Measurements from ENCODE around the gene KPTN.
A peak's percentile ranks its signal among the peaks of the same experiment; 100 is the strongest.
"Not testable (repeated sequence)": the region's sequence is repeated elsewhere in the genome, so short reads cannot be mapped to it uniquely, and the experiment has no call there.

KPTN gene

DNA sequence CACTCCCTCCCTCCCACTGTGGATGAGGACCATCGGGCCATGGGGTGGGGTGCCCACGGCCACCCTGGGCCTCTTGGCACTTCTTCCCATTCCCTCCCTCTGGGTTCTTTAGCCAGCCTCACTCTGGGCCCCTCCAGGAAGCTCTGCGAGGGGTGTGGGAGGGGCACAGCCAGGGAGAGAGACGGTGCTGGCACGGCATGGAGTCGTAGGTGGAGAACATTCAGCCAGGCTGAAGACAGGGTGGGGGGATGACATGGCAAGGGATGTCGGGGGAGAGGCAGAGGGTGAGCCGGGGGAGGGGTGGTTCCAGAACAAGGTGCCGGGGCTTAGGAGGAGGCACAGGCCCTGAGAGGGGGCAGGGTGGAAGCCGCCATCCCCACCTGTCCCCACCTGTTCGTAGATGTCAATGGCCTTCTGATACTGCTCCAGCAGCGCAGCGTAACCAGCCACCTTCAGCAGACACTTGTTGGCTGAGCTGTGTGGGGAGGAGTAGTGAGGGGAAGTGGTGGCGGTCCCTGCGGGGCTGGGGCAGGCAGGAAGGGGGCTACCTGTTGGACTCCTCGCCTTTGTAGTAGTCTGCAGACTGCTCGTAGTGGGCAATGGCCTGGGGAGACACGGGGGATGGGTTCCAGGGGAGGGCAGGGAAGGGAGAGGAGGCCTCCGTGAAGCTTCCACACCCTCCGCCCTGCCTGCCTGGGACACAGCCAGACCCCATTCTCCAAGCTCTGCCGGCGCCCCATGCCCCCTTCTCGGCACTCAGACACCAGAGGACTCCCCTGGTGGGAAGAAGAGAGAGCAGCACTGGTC is 8.8 kb upstream of the KPTN start:
- peak in 20 of 56 donors; percentile 4 to 67 (median 40) for DNase-seq

DNA sequence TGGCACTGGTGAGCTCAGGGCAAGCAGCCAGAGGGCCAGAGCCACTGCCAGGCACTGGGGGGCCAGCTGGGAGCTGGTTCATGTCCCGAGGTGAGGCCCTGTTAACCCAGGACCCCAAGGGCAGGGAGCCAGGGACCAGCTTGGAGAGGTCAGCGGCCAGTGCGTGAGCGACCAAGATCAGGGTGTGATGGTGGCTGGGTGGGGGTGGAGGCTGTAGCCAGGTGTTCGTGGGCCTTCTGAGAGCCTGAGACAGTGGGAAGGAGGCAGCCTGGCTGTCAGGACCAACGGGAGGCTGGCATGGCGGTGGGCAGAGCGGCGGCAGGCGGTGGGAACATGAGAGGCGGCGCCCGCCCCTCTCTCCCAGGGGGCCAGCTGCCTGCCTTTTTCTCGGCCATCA is 8.1 kb upstream of the KPTN start:
- peak in 3 of 56 donors; percentile 20 to 58 (median 24) for DNase-seq

DNA sequence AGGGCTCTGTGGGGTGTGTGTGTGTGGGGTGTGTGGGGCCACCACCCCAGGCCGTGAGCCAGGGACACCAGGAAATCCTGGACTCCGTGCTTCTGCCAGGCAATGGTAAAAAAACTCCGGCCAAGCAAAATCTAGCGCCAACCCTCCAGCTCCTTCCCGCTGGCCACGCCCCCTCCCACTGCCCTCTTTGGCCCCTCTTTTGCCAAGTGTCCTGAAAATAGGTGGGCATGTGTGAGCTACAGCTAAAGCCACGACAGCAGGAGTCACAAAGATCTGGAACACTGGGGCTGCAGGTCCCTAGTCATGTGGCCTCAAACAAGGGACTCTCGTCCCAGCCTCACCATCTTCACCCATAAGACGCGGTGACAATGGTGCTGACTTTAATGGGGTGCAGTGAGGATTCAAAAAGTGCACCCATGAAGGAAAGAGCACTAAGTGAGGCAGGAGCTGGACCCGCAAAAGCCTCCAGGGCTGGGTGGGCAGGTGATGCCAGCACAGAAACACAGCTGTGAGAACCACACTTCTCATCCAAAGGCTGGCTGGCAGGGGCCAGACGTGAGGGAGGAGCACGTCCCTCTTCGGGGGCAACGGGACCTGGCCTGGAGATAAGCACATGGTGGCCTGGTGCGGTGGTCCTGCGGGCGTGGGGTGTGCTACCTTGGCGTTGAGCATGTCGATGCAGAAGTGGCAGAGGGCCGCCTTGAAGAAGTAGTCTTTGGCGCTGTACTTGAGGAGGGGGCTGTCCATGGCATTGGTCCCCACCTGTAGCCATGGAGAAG is 7.5 kb upstream of the KPTN start:
- no peak for DNase-seq

DNA sequence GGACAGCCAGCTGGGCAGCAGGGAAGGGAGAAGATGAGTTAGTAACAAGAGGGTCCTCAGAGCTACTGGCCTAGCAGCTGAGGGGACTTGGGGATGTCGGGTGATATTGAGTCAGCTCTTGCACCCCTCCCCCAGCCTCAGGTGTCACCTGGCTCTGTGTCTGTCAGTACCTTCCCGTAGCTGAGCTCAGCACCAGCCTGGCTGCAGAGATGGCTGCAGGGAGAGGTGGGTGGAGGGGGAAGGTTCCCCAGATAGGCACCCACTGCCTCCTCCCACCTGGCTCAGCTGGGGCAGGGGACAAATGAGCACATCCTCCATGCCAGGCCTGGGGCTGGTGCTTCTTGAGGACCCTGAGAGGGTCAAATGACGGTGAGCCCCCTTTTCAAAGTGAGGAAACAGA is 6.8 kb upstream of the KPTN start:
- DNase-seq, result peak in 1 of 56 donors; percentile 15

DNA sequence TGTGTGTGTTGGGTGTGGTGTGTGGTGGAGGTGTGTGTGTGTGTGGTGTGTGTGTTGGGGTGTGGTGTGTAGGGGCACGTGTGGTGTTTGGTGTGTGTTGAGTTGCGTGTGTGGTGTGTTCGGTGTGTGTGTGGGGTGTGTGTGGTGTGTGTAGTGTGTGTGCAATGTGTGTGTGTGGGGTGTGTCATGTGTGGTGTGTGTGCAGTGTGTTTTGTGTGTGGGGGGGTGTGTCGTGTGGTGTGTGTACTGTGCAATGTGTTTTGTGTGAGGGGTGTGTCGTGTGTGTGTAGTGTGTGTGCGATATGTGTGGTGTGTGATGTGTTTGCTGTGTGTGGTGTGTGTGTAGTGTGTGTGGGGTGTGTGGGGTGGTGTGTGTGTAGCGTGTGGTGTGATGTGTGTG is 6.0 kb upstream of the KPTN start:
- DNase-seq, result no peak

DNA sequence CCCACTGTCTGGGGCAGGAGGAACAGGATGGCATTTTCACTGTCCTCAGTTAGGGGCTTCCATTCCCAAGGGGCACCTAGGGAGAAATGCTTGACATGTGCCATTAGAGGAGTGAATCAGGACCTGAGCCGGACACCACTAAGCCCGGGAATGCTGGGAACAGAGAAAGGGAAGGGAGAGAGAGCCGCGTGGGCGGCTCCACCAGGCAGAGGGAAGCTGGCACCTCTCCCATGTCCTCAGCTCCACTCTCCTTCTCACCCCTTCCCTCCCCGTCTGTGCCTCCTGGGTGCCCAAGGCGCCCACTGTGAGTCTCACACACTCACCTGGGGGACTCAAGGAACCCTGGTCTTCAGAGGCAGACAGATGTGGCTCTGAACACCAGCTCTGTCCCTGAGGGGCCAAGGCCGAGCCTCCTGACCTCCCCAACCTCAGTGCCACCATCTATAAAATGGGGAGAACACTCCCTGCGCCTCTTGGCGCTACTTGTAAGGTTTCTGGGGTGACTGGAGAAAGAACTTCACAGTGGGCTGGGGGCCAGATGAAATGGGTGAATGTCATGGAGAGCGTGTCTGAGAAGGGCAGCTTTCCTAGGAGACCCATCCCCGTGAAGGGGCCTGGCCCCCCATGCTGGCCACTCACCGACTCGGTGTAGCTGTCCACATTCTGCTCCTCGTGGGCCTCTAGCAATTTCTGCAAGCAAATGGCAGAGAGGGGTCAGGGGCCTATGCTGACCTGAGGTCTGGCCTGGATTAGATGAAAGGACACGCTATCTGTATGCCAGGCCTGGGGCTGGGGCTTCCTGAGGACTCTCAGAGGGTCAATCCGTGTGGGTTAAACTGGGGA is 5.3 kb upstream of the KPTN start:
- DNase-seq, result no peak

DNA sequence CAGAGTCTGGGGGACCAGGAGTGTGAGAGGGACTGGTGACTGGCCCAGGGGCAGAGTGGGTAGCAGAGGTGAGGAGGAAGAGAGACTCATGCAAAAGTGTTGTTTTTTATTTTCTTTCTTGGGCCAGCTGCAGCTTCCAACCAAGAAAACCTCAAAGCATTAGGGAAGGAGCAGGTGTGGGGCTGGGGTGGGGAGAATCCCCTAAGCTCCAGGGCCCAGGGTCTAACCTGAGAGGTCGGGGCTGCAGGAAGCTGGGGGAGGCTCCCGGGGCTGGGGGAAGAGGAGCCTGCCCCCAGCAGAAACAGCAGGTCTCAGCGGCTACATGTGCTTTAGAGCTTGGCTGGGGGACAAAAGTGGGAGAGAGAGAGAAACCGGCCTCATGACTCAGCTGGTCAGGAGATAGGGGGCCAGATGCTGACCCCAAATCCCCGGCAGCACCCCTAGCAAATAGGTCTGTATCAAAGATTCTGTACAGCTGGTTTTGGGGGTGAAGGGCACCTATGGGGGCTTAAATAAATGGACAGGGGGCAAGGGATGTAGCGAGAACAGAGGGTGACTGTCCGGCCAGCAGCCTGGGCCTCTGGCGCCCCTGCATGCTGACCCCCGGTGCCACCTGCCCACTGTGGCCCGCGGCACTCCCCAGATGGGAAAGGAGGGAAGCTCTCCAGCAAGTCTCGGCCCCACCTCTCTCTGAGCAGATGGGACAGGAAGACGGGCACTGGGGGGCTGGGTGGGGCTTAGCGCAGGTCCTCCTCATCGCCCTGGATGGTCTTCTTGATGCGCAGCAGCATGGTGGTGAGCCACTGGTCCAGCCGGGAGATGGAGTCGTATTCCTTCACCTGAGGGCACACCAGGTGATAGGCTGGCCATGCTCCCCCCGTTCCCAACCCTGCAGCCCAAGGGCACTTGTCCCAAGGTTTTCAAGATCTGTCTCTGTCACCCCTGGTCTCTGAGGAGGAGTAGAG is 3.8 kb upstream of the KPTN start:
- DNase-seq, result no peak

DNA sequence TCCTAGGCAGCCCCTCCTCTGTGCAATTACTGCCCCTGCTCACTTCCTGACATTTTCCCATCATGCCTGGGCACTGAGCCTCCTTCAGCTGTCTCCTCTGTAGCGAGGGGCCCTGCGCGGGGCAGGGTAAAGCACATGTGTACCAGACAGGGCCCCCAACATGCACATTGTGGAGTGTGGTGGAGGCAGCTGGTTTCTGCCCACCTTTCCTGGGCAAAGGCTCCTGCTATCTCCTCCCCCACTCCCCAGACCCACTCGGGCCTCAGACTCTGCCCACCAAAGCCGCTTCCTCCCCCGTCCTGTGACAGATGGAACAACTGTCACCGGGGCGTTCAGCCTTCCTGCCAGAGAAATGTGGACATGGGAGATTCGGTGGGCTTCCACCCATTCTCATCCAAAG is 2.9 kb upstream of the KPTN start:
- DNase-seq, result no peak

DNA sequence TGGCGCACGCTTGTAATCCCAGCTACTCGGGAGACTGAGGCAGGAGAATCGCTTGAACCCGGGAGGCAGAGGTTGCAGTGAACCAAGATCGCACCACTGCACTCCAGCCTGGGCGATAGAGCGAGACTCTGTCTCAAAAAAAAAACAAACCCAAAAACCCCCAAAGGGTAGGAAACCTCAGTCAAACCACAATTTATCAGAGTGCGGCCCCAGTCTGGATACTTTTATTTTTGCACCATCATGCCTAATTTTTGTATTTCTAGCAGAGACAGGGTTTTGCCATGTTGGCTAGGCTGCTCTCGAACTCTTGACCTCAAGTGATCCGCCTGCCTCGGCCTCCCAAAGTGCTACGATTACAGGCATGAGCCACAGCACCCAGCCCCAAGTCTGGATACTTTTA is 2.2 kb upstream of the KPTN start:
- not testable (repeated sequence) for DNase-seq

DNA sequence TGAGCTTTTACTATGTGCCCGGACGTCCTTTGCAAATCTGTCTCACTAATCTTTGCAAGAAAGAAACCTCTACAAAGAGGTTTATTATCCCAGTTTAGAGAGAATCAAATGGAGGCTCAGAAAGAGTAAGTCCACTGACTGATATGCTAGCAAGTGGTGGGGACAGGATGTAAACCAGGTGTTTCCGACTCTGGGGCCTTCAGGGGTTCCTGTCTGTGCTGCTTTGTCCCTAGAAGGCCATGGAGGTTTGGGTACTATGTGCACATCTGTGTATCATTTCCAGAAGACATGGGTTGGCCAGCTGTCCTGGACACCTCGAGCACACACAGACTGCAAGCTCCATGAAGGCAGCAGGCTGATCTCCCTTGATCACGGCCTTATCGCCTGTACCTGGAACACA is 1.2 kb upstream of the KPTN start:
- no peak for DNase-seq

DNA sequence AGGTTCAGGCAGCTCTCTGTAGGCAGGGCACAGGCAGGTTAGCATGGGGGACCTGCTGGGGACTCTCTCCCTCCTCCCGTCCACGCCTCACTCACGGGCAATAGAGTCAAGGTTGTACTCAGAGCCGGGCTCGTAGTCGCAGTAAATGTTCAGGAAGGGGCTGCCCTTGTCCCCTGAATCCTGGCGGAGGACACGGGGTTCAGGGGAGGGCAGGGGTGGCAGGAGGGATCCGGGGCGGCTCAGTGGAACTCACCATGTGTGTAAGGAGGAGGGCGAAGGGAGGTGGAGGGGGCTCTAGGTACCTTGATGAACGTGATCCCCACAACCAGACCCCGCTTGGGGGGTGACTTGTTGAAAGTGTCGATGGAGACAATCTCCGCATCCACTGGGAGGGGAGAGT is 819 bp downstream of the KPTN start:
- no peak for DNase-seq

DNA sequence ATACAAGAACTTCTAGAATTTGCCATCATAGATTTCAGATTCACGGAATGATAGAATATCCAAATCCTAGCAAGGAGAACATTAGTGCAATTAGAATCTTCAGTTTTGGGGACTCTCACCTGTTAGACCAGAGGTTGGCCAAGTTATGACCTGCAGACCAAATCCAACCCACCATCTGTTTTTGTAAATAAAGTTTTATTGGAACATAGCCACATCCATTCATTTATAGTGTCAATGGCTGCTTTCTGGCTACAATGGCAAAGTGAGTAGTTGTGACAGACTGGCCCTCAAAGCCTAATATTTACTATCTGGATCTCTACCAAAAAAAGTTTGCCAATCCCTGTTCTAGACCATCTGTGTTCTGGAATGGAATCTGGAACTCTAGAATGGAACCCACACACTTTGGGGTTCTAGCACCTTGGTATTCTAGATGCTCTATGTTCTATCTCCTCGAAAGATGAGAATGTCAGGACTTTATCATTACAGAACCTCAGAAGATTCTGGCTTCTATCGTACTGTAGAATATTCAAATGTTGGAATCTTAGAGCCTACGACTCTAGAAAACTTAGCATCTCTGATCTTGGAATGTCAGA is 2.5 kb downstream of the KPTN start:
- DNase-seq, result no peak

DNA sequence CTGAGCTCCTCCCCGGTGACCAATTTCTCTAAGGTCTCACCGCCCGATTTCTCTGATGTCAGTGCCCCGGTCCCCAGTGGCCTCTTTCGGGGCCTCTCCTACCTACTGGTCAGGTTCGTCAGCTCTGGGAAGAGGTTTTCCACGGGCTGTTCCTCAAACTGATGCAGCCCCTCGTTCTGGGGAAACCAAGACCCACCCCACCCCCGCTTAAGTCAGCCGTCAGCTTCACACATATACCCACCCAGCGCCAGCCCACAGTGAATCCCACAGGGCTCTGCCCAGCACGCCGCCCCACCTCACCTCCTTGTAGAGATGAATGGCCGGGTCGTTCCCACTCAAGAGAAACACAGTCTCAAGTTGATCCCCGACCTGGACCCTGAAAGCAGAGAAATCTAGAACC is 3.4 kb downstream of the KPTN start:
- DNase-seq, result no peak

DNA sequence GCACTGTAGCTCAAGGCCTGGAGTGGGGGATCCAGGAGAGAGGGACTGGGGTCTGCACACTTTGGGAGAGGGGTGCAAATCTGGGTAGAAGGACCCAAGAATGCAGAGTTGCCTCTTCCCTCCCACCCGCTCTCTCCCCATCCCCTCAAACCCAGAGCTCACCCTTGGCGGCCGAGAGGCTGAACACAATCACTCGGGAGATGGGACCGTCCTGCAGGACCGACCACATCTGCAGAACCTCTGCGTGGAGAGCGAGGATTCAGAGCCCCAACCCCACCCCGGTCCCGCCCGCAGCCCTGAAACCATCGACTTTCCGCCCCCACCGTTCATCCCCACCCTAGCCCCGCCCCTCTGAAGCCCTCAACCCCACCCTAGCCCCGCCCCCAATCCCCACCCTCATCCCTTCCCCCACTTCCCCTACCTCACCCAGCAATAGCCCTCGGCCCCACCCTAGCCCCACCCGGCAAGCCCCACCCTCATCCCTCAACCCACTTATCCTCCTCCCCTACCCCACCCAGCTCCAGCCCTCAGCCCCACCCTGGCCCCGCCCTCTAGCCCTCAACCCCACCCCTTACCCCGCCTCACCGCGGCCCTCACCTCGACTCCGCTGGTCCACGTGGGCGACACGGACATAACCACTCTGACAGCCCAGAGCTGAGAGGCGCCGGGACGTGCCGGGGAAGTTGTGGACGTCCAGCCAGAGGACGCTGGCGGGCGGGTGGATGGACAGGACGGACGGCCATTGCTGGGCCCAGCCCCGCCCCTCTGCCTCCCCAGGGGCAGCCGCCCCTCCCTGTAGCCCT is 4.1 kb downstream of the KPTN start:
- DNase-seq, result peak in 1 of 56 donors; percentile 30

DNA sequence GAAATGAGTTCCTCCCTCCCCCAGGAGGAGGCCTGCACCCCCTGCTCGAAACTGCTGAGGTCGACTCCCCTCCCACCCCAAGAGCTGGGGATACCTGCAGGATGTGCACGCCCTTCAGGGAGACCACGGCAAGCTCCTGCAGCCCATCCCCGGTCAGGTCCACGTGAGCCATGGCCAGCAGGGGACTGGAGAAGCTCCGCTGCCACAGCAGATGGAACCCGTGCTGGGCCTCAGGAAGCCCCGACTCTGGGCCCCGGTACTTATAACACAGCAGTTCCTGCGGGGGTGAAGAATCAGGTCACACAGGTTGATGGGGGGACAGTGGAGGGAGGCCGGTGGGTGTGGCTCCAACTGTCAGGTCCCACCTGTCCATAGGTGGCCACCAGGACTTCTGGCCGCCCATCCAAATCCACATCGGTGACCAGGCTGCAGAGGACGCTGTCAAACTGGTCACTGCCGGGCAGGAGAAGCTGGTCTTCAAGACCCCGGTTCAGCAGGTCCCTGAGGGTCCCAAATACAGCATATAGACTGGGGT is 7.5 kb downstream of the KPTN start:
- DNase-seq, result no peak

DNA sequence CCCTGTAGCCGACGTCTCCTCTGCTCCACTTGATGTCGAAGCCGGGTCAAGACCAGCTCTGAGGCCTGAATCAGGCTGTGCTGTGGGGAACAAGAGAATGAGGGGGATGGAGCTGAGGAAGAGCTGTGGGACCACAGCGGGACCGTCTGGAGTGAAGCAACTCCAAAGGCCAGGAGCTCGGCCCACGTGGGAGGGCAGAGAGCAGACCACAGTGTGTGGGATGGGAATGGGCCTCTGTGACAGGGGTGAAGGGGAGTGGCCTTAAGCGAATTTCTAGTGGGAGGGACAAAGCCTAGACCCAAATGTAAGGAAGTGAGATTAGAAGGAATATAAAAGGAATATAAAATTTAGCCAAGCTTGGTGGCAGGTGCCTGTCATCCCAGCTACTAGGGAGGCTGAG is 8.6 kb downstream of the KPTN start:
- no peak for DNase-seq

DNA sequence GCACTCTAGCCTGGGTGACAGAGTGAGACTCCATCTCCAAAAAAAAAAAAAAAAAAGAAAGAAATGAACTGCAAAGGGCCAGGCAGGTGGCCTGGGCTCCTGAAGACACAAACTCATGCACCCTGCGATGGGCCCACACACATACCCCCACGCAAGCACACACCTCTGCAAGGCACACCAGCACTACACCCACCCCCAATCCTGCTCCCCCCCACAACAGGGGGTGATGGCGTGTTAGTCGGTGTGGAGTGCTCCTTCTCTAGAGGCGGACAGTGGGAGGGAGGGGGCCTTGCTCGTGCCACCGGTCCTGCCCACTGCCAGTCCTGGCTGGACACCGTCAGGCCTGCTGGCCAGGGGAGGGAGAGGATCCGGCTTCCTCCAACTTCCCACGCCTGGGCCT is 10.7 kb downstream of the KPTN start:
- no peak for DNase-seq

DNA sequence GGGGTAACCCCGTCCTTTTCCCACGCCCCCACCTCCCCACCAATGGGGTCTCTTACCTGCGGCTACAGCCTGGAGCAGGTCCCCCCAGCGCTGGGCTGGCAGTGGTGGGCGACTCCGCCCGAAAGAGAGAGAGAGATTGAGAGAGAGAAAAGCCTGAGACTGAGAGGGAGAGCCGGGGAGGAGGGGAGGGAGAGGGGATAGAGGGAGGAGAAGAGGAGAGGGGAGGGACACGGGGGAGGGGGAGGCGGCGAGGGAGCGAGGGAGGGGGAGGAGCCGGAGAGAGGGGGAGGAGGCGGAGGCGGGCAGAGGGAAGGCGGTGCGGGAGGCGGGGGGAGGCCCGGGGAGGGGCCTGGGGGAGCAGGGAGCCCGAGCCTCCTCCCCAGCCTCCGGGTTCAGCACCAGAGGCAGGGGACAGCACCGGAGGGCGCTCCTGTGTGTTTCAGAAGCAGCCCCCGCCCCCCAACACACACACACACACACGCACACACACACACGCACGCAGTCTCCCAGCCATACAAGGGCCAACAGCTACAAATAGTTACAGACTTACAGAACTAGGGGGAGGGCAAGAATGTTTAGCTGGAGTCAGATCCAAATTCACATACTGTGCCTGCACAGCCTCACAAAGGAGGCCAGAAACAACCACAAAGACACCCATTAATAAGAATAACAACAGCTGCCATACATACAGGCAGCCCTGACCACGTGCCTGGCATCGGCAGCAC is 12.1 kb downstream of the KPTN start, which contains the start of gene SLC8A2:
SLC8A2 (minus strand) TSS at position 161 of the 725 bp plus-strand sequence. CDS start 5,490 bp downstream, outside the sequence.
- peak in 41 of 56 donors; percentile 5 to 83 (median 40) for DNase-seq
